CD4-positive, alpha-beta T cell treated with Interleukin-12 subunit alpha and Interleukin-12 subunit beta, for 1 hour (primary cell): ENCODE data around the gene SHC4.

Source experiments
- DNase-seq: peaks from one replicate; pipeline ENCODE4 v3.0.0-alpha.2; 2020

The SHC4 gene

DNA sequence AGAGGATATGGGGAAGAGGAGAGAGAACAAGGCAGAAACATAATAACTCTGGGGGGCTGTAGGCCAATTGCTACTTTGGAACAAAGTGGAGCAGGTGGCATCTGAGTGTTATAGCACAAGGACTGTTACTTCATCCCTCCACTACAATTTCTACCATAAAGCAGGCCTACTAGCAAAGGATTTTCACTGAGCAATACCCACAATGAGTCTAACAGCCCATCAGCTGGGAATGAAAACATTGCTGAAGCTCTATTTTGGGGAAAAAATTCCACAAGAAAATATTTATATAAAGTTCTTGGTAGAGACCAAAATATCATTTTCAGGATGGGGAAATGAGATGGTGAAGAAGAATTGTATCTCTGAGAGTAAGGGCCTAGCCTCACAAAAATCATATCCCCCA is 3.6 kb upstream of the SHC4 start:
- no peak for DNase-seq

DNA sequence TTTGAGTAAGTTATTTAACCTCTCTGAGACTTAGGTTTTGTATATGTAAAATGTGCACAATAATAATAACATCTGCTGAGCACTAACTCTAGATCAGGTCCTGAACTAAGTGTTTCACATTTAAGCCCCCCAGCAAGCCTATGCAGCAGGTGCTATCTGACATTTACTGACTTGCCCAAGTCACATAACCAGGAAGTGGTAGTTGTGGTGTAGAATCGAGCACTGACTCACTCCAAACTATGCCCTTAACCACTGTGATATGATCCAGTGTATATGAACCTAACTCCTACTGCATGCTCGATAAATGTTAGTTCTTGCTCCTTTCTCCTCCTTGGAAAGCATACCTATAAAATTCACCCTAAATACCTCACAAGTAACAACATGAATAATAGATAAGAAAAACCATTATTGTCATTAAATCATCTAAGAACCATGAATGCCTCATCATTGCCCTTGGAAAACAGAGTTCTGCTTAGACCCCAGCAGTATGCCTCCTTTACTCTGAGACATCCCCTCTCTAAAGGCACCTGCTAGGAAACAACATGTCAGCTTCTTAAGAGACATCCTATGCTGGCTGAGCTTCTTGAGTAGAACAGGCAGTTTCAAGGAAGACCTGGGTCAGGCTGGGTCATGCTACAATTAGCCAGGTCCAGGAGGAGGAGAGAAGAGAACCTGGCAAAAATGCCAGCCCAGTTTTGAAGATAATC is 3.0 kb upstream of the SHC4 start:
- DNase-seq = peak; percentile 23

DNA sequence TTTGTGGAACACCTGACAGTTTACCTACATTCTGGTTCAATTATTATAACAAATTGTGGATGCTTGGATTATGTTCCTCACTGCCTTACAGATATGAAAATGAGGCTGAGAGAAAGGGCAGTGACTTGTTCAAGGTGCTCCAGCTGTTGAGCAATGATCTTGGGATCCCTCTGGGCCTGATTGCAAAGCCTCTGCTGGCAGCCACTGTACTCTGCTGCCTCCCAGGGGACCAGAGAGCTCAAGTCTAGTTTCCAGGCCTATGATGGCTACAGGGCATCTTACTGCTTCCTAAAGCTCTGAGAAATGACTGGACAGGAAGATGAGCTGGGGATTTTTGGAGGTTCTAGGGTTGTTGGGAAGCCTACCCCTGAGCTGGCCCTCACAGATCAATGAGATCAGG is 2.3 kb upstream of the SHC4 start:
- DNase-seq = no peak

DNA sequence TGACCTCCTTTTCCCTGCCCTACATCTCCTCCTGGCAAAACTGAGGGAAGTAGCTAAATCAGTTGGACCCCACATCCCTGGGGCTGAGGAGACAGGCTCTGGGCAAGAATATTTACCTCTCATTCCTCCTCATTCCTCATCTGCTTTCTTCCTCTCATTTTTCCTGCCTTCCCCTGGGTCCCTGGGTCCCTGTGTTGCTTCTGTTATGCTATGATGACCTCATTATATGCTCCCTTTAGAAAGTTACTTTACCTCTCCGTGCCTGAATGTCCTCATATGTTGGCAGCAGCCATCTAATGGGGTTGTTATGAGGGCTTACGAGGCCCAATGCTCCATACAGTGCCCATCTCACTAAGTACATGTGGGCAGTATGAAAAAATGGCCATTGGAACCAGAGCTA is 1.2 kb upstream of the SHC4 start:
- DNase-seq = no peak

DNA sequence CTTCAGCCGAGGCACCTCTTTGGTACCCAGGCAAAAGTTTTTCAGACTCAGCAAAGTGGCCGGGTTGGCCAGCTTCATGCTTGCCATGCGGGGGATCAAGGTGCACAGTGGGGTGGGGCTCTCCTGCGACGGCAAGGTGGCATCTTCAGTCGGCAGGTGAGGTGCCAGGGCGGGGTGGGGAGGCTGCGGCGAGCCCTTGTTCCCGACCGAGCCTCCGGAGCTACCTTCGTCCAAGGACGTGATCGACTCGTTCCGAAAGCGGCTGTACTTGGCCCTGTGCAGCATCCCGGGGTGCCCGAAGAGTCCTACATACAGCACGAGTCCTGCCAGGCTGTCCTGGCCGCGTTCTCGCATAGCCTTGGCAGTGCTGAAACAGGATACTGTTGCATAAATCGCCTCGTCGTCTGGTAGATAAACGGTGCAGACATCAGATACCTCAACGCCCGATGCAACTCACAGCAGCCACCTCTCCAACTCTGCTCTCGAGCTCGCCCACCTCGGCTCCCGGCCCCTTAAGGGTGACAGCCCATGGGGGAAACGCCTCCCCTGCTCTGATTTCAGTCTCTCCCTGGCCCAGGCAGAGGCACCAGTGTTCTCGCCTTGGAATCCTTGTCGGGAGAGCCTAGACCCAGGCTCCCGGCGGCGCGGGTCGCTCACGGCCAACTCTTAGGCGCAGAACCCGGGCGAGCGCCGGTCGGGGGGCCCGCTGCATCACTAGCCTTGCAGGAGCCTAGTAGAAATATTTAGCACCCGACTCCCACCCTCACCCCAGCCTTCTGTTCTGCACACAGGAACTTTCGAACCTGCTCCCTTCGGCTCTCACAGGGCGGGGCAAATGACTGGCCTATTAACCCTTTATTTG is 826 bp downstream of the SHC4 start:
- DNase-seq = no peak

DNA sequence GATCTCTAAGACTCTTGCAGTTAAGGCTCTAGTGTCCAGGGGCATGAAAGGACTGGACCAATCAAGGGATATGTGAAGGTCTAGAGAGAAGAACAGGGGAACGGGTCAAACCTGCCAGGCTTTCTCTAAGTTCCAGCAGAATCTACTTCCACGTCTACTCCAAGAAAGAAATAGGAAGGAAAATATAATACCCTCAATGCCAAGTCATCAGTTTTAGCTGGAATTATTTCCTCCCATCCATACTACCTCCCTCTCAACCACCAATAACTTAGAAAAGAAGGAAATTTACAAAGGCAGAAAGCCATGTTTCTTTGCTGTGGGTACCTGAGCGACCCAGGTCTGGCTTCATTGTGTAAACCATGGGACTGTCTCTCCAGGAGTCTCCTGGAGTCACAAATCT is 7.8 kb downstream of the SHC4 start:
- no peak for DNase-seq

DNA sequence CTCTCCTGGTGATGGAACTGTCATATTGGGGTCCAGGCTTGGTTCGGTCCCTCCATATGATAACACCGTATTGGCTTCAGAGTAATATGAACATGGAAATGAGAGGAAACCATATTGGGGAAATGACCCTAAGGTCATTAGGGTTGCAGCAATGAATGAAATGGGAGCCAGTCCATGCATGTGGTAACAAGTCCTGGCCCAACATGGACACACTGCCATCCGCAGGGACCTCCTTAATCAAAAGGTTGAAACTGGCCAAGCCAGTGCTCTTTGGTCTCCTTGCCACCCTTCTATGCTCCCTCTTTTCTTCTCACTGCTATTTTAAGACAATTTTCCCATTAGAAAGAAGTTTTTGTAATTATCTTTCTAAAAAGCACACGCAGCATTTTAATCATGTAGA is 8.3 kb downstream of the SHC4 start:
- DNase-seq = no peak

DNA sequence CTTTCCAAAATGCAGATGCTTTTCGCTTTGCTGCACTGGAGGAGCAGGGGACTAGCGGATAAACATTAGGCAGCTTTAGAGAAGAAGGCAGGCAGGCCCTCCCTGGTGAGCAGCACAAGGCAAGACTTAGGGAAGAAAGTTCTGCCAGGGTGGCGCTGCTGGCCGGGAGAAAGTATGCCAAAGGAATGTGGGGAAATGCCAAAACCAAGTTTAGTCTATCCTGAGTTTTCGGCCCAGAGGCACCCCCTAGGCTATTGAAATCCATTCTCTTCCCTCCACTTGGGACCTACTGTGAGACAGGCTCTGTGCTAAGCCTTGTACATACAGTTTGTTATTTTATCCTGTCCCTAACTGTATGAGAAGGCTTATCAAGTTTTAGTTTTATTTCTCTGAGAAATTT is 9.2 kb downstream of the SHC4 start:
- no peak for DNase-seq

DNA sequence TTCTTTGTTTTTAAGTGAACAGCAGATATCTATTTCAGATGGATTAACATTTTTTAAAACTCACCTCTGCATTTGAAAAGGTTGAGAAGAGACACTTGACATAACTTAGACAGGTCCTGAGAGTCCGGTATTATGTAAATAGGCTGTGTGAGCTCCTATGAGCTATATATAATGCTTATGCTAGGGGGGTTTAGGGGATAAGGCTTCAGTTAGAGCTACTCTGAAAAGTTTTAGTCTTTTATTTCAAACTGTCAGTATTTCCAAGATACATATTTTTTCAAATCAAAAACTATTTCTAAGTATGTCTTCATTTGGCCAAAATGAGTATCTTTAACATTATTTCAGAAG is 16.9 kb downstream of the SHC4 start:
- no peak for DNase-seq

DNA sequence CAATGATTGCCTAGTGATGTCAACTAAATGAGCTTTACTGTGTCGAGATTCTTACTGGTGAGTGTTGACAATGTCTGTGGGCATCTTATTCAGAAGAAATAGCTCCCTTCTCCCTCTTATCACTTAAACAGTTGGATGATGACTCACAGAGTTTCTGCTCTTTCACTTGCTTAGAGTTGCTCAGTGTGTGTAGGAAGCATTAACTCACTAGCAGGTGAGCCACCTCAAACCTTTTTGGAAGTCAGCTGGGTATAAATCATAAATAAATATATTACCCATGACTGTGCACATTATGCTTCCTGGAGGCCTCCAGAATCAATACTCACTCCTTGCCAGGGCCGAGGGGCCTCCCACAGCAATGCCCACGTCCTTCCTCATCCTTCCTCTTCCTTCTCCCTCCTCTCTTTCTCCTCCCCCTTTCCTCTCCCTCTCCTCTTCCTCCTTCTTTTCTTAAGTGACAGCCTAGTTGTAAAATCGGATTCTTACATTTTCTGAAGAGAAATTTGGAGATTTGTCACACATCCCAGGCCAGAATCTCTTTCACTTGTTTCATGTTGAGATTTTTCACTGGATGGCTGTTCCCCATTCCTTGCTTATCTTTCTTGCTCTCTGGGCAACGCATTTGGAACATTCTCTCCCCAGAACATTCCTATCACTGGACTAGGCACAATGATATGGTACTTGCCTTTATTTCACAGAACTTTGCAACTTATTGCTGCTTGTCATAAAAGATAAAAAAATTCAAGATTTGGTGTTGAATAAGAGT is 17.5 kb downstream of the SHC4 start:
- DNase-seq = no peak

DNA sequence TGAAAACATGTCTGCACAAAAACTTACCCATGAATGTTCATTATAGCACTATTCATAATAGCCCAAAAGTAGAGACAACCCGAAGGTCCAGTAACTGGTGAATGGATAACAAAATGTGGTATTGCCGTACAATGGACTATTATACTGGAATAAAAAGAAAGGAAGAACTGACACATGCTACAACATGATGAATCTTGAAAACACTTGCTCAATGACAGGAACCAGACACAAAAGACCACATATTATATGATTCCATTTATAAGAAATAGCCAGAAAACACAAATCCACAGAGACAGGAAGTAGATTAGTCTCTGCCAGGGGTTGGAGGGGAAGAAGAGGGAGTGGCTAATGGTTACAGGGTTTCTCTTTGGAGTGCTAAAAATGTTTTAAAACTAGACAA is 18.3 kb downstream of the SHC4 start:
- DNase-seq = no peak

DNA sequence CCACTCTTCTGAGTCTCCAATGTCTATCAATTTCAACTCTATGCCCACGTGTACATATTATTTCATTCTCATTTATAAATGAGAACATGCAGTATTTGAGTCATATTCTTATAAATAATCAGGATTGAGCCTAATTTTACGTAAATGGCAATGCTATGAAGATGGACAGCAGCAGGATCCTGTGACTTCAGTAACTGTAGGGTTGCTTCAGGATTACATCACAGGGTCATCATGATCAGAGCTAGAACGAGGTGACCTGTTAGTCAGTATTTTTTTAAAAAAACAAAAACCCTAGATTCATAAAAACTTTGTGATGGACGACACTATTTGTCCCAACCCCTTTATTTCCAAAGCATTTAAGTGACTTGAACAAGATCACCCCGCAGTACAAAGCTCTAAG is 21.8 kb downstream of the SHC4 start:
- DNase-seq = no peak

DNA sequence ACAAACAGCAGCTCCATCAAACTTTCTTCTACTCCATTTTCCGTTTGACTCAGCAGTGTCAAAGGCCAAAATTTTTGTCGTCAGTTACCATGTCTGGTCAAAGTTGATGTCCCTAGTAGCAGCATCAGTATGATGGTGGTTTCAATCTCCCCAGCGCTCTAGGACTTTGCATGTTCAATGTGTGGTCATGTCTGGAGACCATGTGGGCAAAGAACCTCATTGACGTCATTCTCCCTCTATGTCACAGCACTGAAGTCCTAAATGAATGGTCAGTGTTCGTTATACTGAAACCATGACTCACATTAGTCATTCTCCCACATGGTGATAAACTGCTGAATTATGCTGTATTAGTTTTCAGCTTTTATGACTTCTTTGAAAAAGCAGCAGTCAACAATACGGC is 23.2 kb downstream of the SHC4 start:
- no peak for DNase-seq

DNA sequence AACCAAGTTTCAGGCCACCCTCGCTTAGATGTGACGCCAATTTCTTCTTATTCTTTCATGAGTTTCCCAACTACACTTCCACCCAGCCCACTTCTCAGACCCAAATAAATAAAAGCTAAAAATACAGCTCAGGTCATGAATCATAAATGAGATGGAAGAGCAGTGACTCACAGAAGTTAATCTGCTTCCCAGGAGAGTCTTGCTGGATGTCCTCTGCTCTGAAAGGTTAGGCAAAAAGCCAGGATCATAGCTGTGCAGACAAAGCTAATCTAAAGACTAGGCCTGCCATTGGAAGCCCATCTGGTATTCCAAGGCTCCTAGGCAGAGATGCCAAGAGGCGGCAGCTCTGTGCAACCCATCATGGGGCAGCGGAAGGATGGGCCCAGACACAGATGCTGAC is 24.1 kb downstream of the SHC4 start:
- DNase-seq = no peak

DNA sequence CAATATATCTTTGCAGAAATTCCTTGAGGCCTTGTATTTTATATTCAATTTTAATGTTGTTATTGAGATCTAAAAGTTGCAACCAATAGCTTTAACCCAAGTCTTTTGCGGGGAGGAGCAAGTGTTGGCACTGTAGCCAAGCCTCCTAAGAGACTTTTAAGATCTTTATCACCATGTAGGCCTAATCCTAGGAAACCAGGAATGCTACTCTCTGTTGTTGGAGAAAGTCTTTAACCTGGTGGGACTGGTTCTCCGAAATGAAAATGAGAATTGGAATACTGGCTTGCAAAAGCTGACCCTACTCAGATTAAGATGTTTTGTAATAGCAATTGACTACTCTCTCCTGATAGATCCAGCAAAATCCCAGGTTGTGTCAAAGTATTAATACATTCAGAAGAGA is 25.8 kb downstream of the SHC4 start:
- DNase-seq = no peak

DNA sequence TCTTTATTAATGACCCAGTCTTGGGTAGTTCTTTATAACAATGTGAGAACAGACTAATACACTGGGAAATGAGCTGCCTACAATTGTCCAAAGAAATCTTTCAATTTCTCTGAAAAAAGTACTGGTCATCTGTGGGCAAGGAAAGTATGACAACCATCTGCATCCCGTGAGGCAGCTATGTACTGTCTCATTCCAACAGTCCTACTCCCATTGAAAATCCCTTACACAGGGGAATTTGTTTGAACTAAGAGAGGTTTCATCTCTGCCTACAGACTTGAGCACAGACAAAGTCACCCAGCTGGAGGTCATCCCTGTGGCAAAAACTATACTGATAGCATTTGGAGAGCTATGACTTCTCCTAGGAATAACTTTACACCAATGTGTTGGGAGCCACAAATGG is 27.1 kb downstream of the SHC4 start:
- no peak for DNase-seq

DNA sequence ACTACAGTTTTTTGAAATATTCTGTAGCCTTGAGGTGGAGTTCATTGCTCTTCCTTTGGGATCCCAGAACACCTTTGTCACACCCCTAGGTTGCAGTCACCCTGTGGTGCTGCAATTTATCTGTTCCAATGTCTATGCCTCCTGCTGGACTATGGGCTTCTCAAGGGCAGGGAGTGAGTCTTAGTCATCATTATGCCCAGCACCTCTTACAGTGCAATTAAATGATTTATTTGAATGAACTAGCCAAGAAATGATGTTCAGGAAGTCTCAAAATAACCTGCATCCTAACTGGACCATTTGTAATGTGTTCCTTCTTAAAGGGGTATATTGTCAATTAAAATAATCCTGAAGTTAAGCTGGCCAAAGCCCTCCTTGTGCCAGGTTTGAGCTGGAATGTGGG is 28.5 kb downstream of the SHC4 start:
- no peak for DNase-seq

DNA sequence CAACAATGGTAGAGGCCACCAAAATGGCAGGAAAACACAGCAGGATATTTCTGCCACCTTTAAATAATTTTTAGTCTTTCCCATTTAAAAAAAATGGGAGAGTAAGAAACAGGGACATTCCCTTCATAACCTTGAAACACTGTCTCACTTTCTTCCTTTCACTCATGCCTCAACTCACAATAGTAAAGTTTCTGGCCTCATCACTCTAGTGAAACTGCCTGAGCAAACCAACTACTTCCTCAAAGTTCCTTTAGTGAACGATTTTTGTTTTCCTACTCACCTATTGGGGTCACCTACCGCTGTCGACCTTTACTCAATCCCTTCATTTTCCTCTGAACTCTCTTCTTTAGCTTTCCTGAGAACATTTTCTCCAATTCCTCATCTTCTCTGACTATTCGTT is 33.0 kb downstream of the SHC4 start:
- DNase-seq = no peak

DNA sequence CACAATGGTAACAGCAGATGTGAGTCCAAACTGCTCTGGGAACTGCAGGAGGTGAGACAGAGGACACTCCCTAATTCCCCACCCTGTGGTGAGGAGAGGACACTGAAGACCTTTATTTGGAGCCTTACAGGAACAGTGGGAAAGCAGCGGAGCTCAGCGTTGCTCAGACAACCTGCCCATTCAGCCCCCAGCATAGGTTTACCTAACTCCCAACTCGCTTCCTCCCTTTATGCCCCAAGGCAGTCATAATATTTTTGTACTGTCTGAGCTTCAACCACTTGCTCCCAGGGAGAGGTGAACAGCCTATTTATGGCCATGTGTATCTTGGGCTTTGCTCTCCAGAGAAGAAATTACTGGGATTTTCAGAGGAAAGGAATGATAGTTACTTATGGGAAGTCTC is 34.1 kb downstream of the SHC4 start:
- DNase-seq = no peak

DNA sequence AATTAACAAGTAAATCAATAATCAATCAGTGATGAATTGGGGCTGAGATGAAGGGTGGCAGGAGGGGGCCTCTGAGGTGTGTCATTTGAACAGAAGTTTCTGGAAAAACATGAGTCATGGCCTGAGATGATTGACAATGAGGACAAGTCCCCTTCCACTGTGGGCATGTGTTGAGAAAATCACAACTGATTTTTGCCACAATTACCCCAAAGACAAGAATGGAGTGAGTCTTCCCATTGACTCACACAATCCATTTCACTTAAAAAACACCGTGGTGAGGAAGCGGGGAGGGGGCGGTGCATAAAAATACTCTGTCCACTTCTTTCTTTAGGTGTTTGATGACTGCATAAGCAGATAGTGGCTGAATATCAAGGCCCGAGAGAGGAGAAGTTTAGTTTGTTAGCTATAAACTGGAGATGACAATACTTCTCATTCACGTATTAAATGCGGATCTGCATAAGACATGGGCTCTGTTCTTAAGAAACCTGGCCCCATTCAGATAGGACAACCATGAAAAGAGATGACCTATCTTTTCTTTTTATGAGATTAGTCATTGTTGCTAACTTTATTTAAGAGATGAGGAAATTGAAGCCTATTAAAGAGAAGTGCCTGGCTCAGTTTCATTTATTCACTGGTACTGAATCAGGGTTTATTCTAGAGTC is 34.7 kb downstream of the SHC4 start:
- no peak for DNase-seq

DNA sequence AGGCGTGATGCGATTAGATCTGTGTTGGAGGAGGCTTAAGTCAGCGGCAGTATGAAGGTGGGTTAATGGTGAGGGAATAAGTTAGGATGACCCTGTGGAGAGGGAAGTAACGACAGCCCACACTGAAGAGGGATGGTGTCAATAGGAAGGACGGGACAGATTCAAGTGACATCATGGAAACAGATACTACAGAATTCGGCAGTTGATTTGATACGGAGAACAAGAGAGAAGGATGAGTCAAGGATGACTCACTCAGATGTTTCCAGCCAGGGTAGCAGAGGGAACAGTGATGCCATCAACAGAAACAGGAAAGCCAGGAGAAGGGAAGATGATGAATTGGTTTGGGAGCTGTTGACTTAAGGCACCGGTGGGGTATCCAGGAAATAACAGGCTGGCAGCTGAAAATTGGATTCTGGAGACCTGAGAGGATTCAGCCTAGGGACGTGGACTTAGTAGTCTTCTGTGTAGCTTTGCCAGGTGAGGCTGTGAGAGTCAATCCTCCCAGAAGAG is 38.0 kb downstream of the SHC4 start:
- no peak for DNase-seq

DNA sequence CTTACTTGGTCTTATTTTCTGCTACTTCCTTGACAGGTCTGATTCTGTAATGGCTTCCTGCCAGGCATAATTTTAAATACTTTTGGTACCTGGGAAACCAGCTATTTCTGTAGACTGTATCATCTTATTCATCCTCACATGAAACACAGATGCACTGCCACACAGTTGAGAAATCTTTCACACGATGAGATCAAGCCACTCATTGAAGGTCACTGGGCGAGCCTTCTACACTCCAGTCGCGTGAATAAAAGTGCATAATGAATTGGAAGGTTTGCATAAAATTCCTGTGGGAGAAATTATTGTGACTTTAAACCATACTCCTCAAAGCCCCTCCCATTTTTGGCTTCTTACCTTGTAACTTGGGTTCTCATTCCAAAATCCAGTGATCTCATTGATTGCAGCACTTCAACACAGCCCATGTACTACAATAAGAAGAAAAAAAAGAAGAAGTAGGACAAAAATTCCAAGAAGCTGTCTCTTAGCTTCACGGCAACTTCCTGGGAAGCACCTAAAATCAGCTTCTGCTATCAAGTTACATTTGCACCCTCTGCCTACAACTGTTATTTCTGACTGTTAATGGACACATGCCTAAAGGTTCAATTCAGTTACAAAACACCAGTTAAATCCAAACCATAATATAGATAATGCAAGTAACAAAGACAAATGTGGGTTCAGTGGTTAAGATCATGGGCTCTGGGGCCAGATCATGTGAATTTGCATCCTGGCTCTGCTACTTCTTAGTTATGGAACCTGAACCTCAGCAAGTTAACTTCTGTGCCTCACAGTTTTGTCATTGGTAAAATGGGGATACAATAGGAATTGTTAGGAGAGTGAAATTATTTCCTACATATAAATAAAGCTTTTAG is 39.0 kb downstream of the SHC4 start:
- DNase-seq = no peak
